K562 (cell line): Measurements from ENCODE around the gene YES1. TPM values are rescaled to one million over a fixed set of nuclear protein-coding genes. Genes with fewer than 3 reads are reported as not detected.
A peak's percentile ranks its signal among the peaks of the same experiment; 100 is the strongest.

Experiments
- ARID1B ChIP-seq: fragments of 450-650 bp; IDR thresholded peaks from 2 replicates; pipeline ENCODE4 v1.6.1; 2016; ENCODE audit warnings: antibody characterized with exemption, mild to moderate bottlenecking, inconsistent platforms
- BCL6 ChIP-seq: fragments of 250-450 bp; sonication (Bioruptor Pico); IDR thresholded peaks from 2 replicates; pipeline ENCODE4 v1.4.0; 2020
- CREB5 ChIP-seq: fragments of 250-450 bp; sonication (Bioruptor Pico); IDR thresholded peaks from 2 replicates; pipeline ENCODE4 v1.5.0; 2020; ENCODE audit warnings: mild to moderate bottlenecking
- ETS2 ChIP-seq: IDR thresholded peaks from 2 replicates; pipeline ENCODE4 v1.6.1; 2016; ENCODE audit warnings: borderline replicate concordance, missing genetic modification characterization, mild to moderate bottlenecking, moderate library complexity, missing compliant biosample characterization; ENCODE audit not compliant: poor library complexity, severe bottlenecking
- GTF2F1 ChIP-seq: IDR thresholded peaks from 2 replicates; pipeline ENCODE4 v1.6.1; 2011; ENCODE audit warnings: low read depth, low read length, improper control_type of control experiment
- HINFP ChIP-seq: fragments of 450-650 bp; conservative IDR thresholded peaks from 2 replicates; pipeline ENCODE4 v1.6.1; 2016; ENCODE audit warnings: missing genetic modification characterization, low read depth, mild to moderate bottlenecking, control low read depth, missing compliant biosample characterization
- L3MBTL2 ChIP-seq: fragments of 450-650 bp; IDR thresholded peaks from 2 replicates; pipeline ENCODE4 v1.6.1; 2016; ENCODE audit warnings: mild to moderate bottlenecking, moderate library complexity
- LCOR ChIP-seq: sonication (generic); formaldehyde crosslinking; IDR thresholded peaks from 2 replicates; pipeline ENCODE4 v1.8.0; 2022; ENCODE audit warnings: mild to moderate bottlenecking, missing genetic modification reagents
- PHTF2 ChIP-seq: fragments of 250-450 bp; sonication (Bioruptor Pico); IDR thresholded peaks from 2 replicates; pipeline ENCODE4 v1.5.0; 2021; ENCODE audit warnings: mild to moderate bottlenecking
- POLR3A ChIP-seq: IDR thresholded peaks from 2 replicates; pipeline ENCODE4 v1.6.1; 2011; ENCODE audit warnings: borderline replicate concordance, mild to moderate bottlenecking, moderate library complexity; ENCODE audit not compliant: insufficient read length, insufficient read depth; ENCODE audit errors: extremely low read depth
- RFX5 ChIP-seq: IDR thresholded peaks from 2 replicates; pipeline ENCODE4 v1.6.1; 2011; ENCODE audit warnings: low read depth, mild to moderate bottlenecking, improper control_type of control experiment, low read length
- SIN3B ChIP-seq: fragments of 450-650 bp; IDR thresholded peaks from 2 replicates; pipeline ENCODE4 v1.6.1; 2017; ENCODE audit warnings: low read depth, mild to moderate bottlenecking, moderate library complexity
- SMC3 ChIP-seq: conservative IDR thresholded peaks from 2 replicates; pipeline ENCODE4 v1.6.1; 2011; ENCODE audit warnings: low read depth, low read length, improper control_type of control experiment; ENCODE audit not compliant: insufficient read depth
- ZBTB11 ChIP-seq, 3 experiments: fragments of 200-800 bp in 1 of 3; fragments of 250-450 bp in 1 of 3; fragments of 450-650 bp in 1 of 3; sonication (Bioruptor Pico) in 1 of 3; sonication (Bioruptor generic) in 1 of 3; formaldehyde crosslinking in 1 of 3; IDR thresholded peaks; 2 replicates each; pipeline versions ENCODE4 v1.6.1 to v1.8.0; 2016 to 2022; ENCODE audit warnings: mild to moderate bottlenecking in 2 of 3, missing genetic modification characterization in 2 of 3, missing compliant biosample characterization in 1 of 3, moderate library complexity in 1 of 3
- ZBTB12 ChIP-seq: fragments of 250-450 bp; sonication (Bioruptor Pico); IDR thresholded peaks from 2 replicates; pipeline ENCODE4 v1.4.0; 2020
- ZNF263 ChIP-seq: sonication (generic); formaldehyde crosslinking; IDR thresholded peaks from 2 replicates; pipeline ENCODE4 v1.8.0; 2022; ENCODE audit warnings: mild to moderate bottlenecking, missing genetic modification reagents, borderline replicate concordance
- ZNF445 ChIP-seq: fragments of 250-450 bp; sonication (Bioruptor Pico); IDR thresholded peaks from 2 replicates; pipeline ENCODE4 v1.4.0; 2020; ENCODE audit warnings: low read depth, mild to moderate bottlenecking, moderate library complexity
- polyA plus RNA-seq, 8 experiments: library from polyadenylated mRNA; depleted of rRNA in 4 of 8; stranded (reverse) in 5 of 8; unstranded in 3 of 8; fragments of >200 nt; fragmentation: Nextera tagmentation in 2 of 8; fragmentation: Illumina TruSeq in 1 of 8; extraction: Ambion mirVana in 2 of 8; extraction: Trizol in 1 of 8; gene quantifications; 2 replicates each; pipeline versions ENCODE4 v1.2.1 to v1.2.3, GENCODE V29; 2011 to 2014; ENCODE audit warnings: inconsistent platforms in 1 of 8, missing spikeins in 1 of 8
- total RNA-seq, 7 experiments: library from RNA; depleted of rRNA in 6 of 7; stranded (reverse); fragments of >200 nt in 6 of 7; fragmentation: Illumina TruSeq in 2 of 7; extraction: Trizol in 2 of 7; gene quantifications; 2 replicates each; pipeline versions ENCODE4 v1.2.1 to v1.2.3, GENCODE V29; 2011 to 2021; ENCODE audit warnings: low replicate concordance in 1 of 7

The YES1 gene
- total and polyA plus RNA-seq, 9 of the 15 experiments (the other 6 are each of a cell fraction or from before 2014, with no cell fraction given): 37.2 to 115 (median 77.7) TPM

GRCh38 chr18:812376-813171 is 532 bp upstream of the YES1 start (continued):
- TF ChIP-seq ETS2 (tag) (no peak), ZNF263 (CRISPR knock-in tag) (peak; percentile 62; the same call in 1 of the 2 replicates), BCL6 (CRISPR knock-in tag) (no peak), GTF2F1 (0 out of 2 replicates have a peak, but pooled peaks have one; percentile 45), ZBTB12 (CRISPR knock-in tag) (no peak), RFX5 (no peak), SIN3B (no peak), ZNF445 (CRISPR knock-in tag) (peak; percentile 60; the same call in 1 of the 2 replicates), PHTF2 (CRISPR knock-in tag) (no peak), POLR3A (no peak), HINFP (tag) (no peak), ARID1B (no peak), SMC3 (0 out of 2 replicates have a peak, but pooled peaks have one; percentile 2), LCOR (CRISPR knock-in tag) (peak; percentile 89), ZBTB11 (CRISPR knock-in tag; IDR thresholded peaks at IDR 0.05) (peak in 1 of 3 experiments; percentile 82; a peak in 2 of 6 replicates), L3MBTL2 (peak; percentile 85), CREB5 (no peak)
